Vagina (tissue), 2 donors: ENCODE data around the gene CMSS1.

ENCODE experiments used
- POLR2AphosphoS5 ChIP-seq, 2 donors: sonication (generic); formaldehyde crosslinking; IDR thresholded peaks; one replicate each; pipeline ENCODE4 v1.9.0; 2017; ENCODE audit warnings: antibody characterized with exemption in 2 of 2, mild to moderate bottlenecking in 2 of 2, low read depth in 1 of 2; ENCODE audit not compliant: insufficient read depth in 1 of 2
- TF ChIP-seq, protein P1 (sequence below), 3 experiments: fragments of 450-650 bp in 2 of 3; fragments of 200-600 bp in 1 of 3; sonication (generic) in 1 of 3; IDR thresholded peaks; one replicate each; pipeline ENCODE4 v1.5.1; 2017 to 2019; ENCODE audit warnings: antibody characterized with exemption in 3 of 3, mild to moderate bottlenecking in 2 of 3, moderate library complexity in 2 of 3

DNA sequence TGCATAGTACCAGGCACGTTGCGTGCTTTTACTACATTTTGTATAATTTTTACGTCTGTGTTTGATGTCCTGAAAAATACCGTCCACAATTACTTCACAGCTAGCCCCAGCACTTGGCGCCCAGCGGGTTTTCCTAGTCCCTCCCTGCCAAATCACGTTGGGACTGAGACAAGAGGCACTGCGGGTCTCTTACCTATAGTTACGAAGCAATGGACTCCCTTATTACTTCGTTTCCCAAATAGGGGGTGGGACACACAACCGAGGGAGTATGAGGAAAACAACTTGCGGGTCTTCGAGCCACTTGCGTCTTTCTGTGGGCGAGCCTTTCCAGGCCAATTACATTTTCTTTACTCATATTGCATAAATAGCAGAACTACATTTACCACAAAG lies 620 bp upstream of the CMSS1 start:
- TF ChIP-seq POLR2AphosphoS5 (IDR thresholded peaks at IDR 0.05; ENCODE audit: insufficient read depth in 1 of 2, low read depth in 1 of 2): no peak
- TF ChIP-seq, protein P1, sequence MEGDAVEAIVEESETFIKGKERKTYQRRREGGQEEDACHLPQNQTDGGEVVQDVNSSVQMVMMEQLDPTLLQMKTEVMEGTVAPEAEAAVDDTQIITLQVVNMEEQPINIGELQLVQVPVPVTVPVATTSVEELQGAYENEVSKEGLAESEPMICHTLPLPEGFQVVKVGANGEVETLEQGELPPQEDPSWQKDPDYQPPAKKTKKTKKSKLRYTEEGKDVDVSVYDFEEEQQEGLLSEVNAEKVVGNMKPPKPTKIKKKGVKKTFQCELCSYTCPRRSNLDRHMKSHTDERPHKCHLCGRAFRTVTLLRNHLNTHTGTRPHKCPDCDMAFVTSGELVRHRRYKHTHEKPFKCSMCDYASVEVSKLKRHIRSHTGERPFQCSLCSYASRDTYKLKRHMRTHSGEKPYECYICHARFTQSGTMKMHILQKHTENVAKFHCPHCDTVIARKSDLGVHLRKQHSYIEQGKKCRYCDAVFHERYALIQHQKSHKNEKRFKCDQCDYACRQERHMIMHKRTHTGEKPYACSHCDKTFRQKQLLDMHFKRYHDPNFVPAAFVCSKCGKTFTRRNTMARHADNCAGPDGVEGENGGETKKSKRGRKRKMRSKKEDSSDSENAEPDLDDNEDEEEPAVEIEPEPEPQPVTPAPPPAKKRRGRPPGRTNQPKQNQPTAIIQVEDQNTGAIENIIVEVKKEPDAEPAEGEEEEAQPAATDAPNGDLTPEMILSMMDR (IDR thresholded peaks at IDR 0.05): no peak
